H7 (cell line): ENCODE data around the gene FZR1. TPM values are rescaled to one million over a fixed set of nuclear protein-coding genes. Genes with fewer than 3 reads are reported as not detected.
A peak's percentile ranks its signal among the peaks of the same experiment; 100 is the strongest.

ENCODE experiments used
- DNase-seq: peaks from one replicate; pipeline ENCODE4 v3.0.0; 2012
- H3K27me3 ChIP-seq: 2 replicates; pipeline ENCODE4 v1.6.0; 2011; ENCODE audit warnings: mild to moderate bottlenecking, low read length; ENCODE audit not compliant: control insufficient read depth, insufficient read depth
- H3K36me3 ChIP-seq: replicated peaks from 2 replicates; pipeline ENCODE4 v1.5.1; 2011; ENCODE audit warnings: low read length; ENCODE audit not compliant: control insufficient read depth, insufficient read depth
- H3K4me3 ChIP-seq: 2 replicates; pipeline ENCODE4 v1.5.1; 2011; ENCODE audit warnings: low read depth, mild to moderate bottlenecking, control low read depth, low read length, moderate library complexity; ENCODE audit not compliant: insufficient read depth
- total RNA-seq: library from RNA; depleted of rRNA; stranded (reverse); fragments of >200 nt; shearing (Covaris generic); gene quantifications from 2 replicates; pipeline ENCODE4 v1.2.3, GENCODE V29; 2014

Gene FZR1
- total RNA-seq, 1 experiment from 2014 or later: 76.6 TPM

DNA sequence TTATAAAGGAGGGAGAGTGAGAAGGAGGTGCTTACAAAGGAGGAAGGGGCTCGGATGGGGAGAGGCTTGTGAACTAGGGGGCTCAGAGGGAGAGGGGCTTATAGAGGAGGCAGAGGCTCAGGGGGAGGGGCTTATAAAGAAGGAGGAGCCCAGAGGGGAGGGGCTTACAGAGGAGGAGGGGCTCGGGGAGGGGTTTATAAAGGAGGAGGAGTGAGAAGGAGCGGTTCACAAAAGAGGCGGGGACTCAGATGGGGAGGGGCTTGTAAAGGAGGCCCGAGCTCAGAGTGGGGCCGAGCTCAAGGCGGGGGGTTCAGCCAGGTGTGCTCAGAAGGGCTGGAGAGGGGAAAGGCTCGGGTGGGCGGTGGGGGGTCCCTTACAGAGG lies 26.3 kb upstream of the FZR1 start:
- Histone ChIP-seq H3K4me3 (peak overlapping the region; percentile 47), H3K36me3 (no peaks in the 10 kb centered on the region; the same call in 1 of the 2 replicates), H3K27me3 (peaks cover 12% of the 10 kb centered on the region; the same call in 1 of the 2 replicates)
- DNase-seq: peak; percentile 92

DNA sequence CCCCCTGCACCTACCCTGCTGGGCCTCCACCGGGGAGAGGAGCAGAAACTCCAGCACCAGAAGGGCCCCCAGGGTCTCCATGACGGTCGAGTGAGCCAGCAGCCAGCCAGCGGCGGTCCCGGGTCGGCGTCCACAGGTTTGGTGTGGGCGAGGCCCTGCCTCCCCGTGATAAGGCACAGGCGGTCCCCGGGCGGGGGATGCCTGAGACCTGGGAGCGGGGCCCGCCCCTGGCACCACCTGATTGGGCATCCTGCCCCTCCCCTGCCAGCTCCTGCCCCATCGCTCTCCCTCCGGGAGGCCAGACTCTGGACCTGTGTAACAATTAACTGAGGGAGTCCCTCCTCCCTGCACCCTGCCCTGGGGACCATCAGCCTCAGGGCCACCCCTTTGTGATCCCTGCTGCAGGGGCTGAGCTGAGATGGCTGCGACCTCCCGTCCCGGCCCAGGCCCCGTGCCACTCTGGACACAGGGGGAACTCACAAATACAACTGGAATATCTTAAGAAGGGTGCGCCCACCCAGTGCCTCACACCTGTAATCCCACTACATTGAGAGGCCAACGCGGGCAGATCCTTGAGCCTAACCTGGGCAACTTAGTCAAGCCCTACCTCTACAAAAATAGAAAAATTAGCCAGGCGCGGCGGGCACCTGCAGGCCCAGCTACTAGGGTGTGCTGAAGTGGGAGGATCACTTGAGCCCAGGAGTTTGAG lies 25.6 kb upstream of the FZR1 start, which contains the start of gene SMIM24:
TSS of gene SMIM24 (minus strand) at position 143 of the 709 bp plus-strand sequence. CDS start at position 81, 62 bp downstream.
- DNase-seq: peak; percentile 84
- Histone ChIP-seq H3K27me3 (peaks cover 12% of the 10 kb centered on the region; the same call in 1 of the 2 replicates), H3K4me3 (peak within 1 kb of the TSS; percentile 47), H3K36me3 (no peaks in the 10 kb centered on the region)

GRCh38 chr19:3481241-3482090 lies 24.6 kb upstream of the FZR1 start:
- H3K27me3 ChIP-seq: peaks cover 12% of the 10 kb centered on the region; the same call in 1 of the 2 replicates
- peak; percentile 66 for DNase-seq
- H3K36me3 ChIP-seq: no peaks in the 10 kb centered on the region
- no peak overlapping the region for H3K4me3 ChIP-seq

DNA sequence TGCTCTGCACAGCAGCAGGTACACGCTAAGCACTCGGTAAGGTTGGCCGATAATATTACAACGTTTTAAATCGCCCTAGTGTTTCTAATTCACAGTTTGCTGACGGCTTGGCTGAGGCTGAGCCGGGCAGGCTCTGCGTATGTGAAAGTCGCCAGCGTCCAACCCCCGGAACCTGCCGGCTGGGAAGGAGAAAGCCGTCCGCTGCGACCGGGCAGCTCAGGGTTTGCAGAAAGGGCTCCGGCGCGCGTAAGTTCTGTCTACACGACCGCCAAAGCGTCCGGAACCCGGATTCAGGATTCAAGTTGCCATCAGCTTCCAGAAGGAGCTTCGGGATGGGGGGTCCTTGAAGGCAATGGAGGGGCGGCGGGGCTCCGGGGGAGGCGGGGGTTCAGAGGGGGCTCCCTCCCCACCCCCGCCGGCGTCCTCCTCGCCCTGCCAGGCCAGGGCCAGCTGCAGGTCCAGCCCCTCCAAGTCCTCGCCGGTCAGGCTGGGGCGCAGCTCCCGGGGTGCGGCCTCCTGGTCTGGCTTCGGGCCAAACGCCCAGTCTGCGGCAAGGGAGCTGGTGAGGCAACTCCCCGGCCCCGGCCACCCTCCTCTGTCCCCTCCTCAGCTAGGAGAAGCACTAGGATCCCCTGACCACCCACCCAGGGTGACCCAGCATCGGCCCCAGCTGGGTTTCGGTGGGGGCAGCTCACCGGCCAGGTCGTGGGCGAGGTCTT lies 23.4 kb upstream of the FZR1 start:
- DNase-seq: peak; percentile 58
- Histone ChIP-seq H3K27me3 (peaks cover 12% of the 10 kb centered on the region; the same call in 1 of the 2 replicates), H3K36me3 (no peaks in the 10 kb centered on the region), H3K4me3 (no peak overlapping the region)

- Histone ChIP-seq H3K4me3 (no peak within 1 kb of the TSS), H3K27me3 (peaks cover 7% of the 10 kb centered on the region; the same call in 1 of the 2 replicates), H3K36me3 (no peaks in the 10 kb centered on the region)
- DNase-seq: no peak
These were observed 22.9 kb upstream of the FZR1 start, which contains the start of gene SMIM44 for GRCh38 chr19:3483226-3483628. Gene SMIM44, minus strand, starts transcription at chr19:3483441. Its CDS starts 38 bp downstream, at chr19:3483403.

GRCh38 chr19:3491396-3492119 lies 14.6 kb upstream of the FZR1 start:
- H3K27me3 ChIP-seq: no peaks in the 10 kb centered on the region
- DNase-seq: no peak
- H3K36me3 ChIP-seq: peaks cover 6% of the 10 kb centered on the region
- no peak overlapping the region for H3K4me3 ChIP-seq

DNA sequence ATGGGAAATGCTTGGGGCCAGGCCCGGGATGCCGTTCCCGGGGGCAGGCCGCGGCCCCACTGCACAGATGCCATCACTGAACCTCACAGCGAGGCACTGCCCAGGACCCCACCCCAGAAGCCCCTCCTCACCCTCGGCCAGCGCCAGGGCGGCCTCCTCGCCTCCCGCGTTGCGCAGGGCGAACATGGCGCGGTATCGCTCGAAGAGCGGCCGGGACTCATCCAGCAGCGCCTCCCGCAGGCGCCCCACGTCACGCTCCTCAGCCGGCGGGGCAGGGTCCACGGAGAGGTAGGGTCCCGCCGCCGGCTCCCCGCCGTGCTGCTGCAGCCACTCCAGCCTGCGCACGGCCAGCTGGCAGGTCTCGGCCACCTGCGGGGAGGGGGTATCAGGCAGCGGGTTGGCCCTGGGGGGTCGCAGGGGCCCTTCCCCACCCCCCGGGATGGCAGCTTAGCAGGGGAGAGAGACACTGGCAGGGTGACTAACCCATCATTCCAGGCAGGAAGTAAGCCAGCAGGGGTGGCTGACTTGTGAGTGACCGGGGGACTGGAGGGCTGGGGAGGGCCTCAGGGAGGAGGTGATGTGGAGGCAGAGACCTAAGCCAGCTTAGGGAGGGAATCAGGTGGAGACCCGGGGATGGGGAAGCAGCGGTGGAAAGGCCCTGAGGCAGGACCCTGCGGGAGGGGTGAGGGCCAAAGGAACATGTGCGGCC lies 13.8 kb upstream of the FZR1 start:
- DNase-seq: no peak
- Histone ChIP-seq H3K36me3 (peaks cover 8% of the 10 kb centered on the region), H3K27me3 (no peaks in the 10 kb centered on the region)

DNA sequence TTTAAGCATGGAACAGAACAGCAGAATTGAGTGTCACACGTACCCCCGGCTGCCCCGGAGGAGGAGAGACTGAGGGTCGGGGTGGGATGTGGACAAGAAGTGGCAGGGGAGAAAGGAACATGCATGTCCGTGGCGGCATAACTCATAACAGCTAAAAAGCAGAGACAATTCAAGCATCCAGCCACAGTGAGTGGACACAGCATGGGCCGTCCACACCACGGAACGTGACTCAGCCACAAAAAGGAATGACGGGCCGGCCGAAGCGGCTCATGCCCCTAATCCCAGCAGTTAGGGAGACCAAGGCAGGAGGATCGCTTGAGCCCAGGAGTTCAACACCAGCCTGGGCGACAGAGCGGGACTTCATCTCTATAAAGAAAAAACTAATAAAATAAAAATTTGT lies 13.2 kb upstream of the FZR1 start:
- Histone ChIP-seq H3K36me3 (peaks cover 8% of the 10 kb centered on the region), H3K4me3 (no peak overlapping the region), H3K27me3 (no peaks in the 10 kb centered on the region)
- no peak for DNase-seq

More for the DNA sequence above, 13.8 kb upstream of the FZR1 start:
- H3K4me3 ChIP-seq: no peak overlapping the region

- Histone ChIP-seq H3K4me3 (no peak overlapping the region), H3K36me3 (peaks cover 8% of the 10 kb centered on the region), H3K27me3 (no peaks in the 10 kb centered on the region)
- DNase-seq: no peak
These were observed 12.5 kb upstream of the FZR1 start for GRCh38 chr19:3493651-3494050.

GRCh38 chr19:3494051-3494450 lies 12.1 kb upstream of the FZR1 start:
- Histone ChIP-seq H3K27me3 (no peaks in the 10 kb centered on the region), H3K36me3 (peaks cover 8% of the 10 kb centered on the region), H3K4me3 (no peak overlapping the region)
- DNase-seq: peak; percentile 99

DNA sequence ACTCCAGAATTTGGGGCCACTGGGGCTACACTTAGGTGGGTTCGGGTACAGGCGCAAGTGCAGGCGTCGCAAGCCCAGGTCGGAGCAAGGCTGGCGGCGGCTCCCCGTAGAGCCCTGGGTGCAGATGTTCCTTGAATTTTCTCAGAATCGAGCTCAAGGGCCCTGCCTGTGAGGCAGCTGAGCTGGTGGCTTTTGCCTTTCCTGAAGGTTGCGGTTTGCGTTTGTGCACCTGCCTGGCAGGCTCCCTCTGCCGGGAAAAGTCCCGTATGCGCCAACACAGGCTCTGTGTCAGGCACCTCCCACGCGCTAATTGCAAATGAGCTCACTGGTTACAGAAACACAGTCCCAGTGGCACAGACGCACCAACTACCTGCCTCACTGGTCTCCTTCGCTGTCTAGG lies 11.6 kb upstream of the FZR1 start:
- H3K36me3 ChIP-seq: peaks cover 8% of the 10 kb centered on the region
- H3K27me3 ChIP-seq: no peaks in the 10 kb centered on the region
- DNase-seq: no peak
- no peak overlapping the region for H3K4me3 ChIP-seq

GRCh38 chr19:3496392-3497273 lies 9.5 kb upstream of the FZR1 start:
- DNase-seq: no peak
- no peak overlapping the region for H3K4me3 ChIP-seq
- H3K36me3 ChIP-seq: peaks cover 8% of the 10 kb centered on the region
- H3K27me3 ChIP-seq: no peaks in the 10 kb centered on the region
